IMR-90 (cell line): ENCODE data around the gene TMEM114.

Source experiments
- CTCF ChIP-seq: conservative IDR thresholded peaks from 2 replicates; pipeline ENCODE4 v1.5.1; 2012; ENCODE audit warnings: mild to moderate bottlenecking, low read depth, low read length, improper control_type of control experiment
- MXI1 ChIP-seq: IDR thresholded peaks from 2 replicates; pipeline ENCODE4 v1.6.1; 2012; ENCODE audit warnings: low read depth, mild to moderate bottlenecking, low read length, moderate library complexity, borderline replicate concordance
- POLR2A ChIP-seq: IDR thresholded peaks from 2 replicates; pipeline ENCODE4 v1.6.1; 2012; ENCODE audit warnings: mild to moderate bottlenecking, low read depth, low read length
- RFX5 ChIP-seq: IDR thresholded peaks from 2 replicates; pipeline ENCODE4 v1.8.0; 2012; ENCODE audit warnings: low read depth, mild to moderate bottlenecking, low read length, moderate library complexity
- USF2 ChIP-seq: fragments of 150-350 bp; IDR thresholded peaks from 2 replicates; pipeline ENCODE4 v1.6.1; 2017; ENCODE audit warnings: mild to moderate bottlenecking, antibody characterized with exemption, low read length, low read depth

- TF ChIP-seq POLR2A (no peak), CTCF (no peak), MXI1 (no peak), RFX5 (no peak), USF2 (no peak)
These were observed 14.9 kb downstream of the TMEM114 start for GRCh38 chr16:8575399-8575798.
